H9 (cell line): ENCODE measurements around the gene MITF. TPM values are rescaled to one million over a fixed set of nuclear protein-coding genes. Genes with fewer than 3 reads are reported as not detected.

ENCODE experiments used
- DNase-seq: peaks from one replicate; pipeline ENCODE4 v3.0.0-alpha.2; 2017
- H2AFZ ChIP-seq: one replicate; pipeline ENCODE4 v1.6.1; 2013; ENCODE audit warnings: mild to moderate bottlenecking, low read length, control low read depth, moderate library complexity
- H2AK5ac ChIP-seq: 2 replicates; pipeline ENCODE4 v1.6.1; 2013; ENCODE audit warnings: low read length, control low read depth, mixed read lengths; ENCODE audit not compliant: insufficient read length
- H2BK120ac ChIP-seq: one replicate; pipeline ENCODE4 v1.6.1; 2013; ENCODE audit warnings: low read depth, mild to moderate bottlenecking, low read length, control low read depth, inconsistent platforms; ENCODE audit not compliant: poor library complexity, severe bottlenecking
- H2BK12ac ChIP-seq: 2 replicates; pipeline ENCODE4 v1.6.1; 2013; ENCODE audit warnings: low read length, control low read depth, mixed read lengths, low read depth; ENCODE audit not compliant: insufficient read length
- H2BK15ac ChIP-seq: 2 replicates; pipeline ENCODE4 v1.6.1; 2013; ENCODE audit warnings: low read depth, low read length, control low read depth
- H2BK20ac ChIP-seq: one replicate; pipeline ENCODE4 v1.6.1; 2013; ENCODE audit warnings: low read depth, mild to moderate bottlenecking, low read length, control low read depth, inconsistent platforms; ENCODE audit not compliant: poor library complexity, severe bottlenecking
- H2BK5ac ChIP-seq: 2 replicates; pipeline ENCODE4 v1.6.1; 2013; ENCODE audit warnings: low read length, control low read depth, mixed read lengths; ENCODE audit not compliant: insufficient read length
- H3K14ac ChIP-seq: 2 replicates; pipeline ENCODE4 v1.6.1; 2013; ENCODE audit warnings: low read length, control low read depth; ENCODE audit not compliant: insufficient read depth
- H3K18ac ChIP-seq: 2 replicates; pipeline ENCODE4 v1.6.1; 2013; ENCODE audit warnings: low read depth, mild to moderate bottlenecking, mixed read lengths, low read length, control low read depth; ENCODE audit not compliant: insufficient read length
- H3K23ac ChIP-seq: 2 replicates; pipeline ENCODE4 v1.6.1; 2013; ENCODE audit warnings: low read length, control low read depth, mixed read lengths, low read depth; ENCODE audit not compliant: insufficient read length
- H3K23me2 ChIP-seq: 2 replicates; pipeline ENCODE4 v1.6.1; 2013; ENCODE audit warnings: low read depth, mild to moderate bottlenecking, mixed read lengths, low read length, control low read depth; ENCODE audit not compliant: insufficient read length, poor library complexity, severe bottlenecking
- H3K27ac ChIP-seq: 2 replicates; pipeline ENCODE4 v1.5.1; 2013; ENCODE audit warnings: low read length, control low read depth, mixed read lengths, low read depth; ENCODE audit not compliant: insufficient read length
- H3K27me3 ChIP-seq: 2 replicates; pipeline ENCODE4 v1.6.1; 2013; ENCODE audit warnings: low read length, control low read depth, inconsistent platforms; ENCODE audit not compliant: insufficient read depth
- H3K4ac ChIP-seq: 2 replicates; pipeline ENCODE4 v1.6.1; 2013; ENCODE audit warnings: low read depth, mild to moderate bottlenecking, control low read depth, inconsistent platforms, low read length, moderate library complexity
- H3K4me1 ChIP-seq: 2 replicates; pipeline ENCODE4 v1.6.1; 2013; ENCODE audit warnings: low read length, control low read depth, inconsistent platforms; ENCODE audit not compliant: insufficient read depth
- H3K4me2 ChIP-seq: 2 replicates; pipeline ENCODE4 v1.6.1; 2013; ENCODE audit warnings: low read length, control low read depth, mixed read lengths; ENCODE audit not compliant: insufficient read length, insufficient read depth
- H3K56ac ChIP-seq: 2 replicates; pipeline ENCODE4 v1.6.1; 2013; ENCODE audit warnings: low read depth, mild to moderate bottlenecking, mixed read lengths, low read length, control low read depth; ENCODE audit not compliant: insufficient read length
- H3K79me1 ChIP-seq: 2 replicates; pipeline ENCODE4 v1.6.1; 2013; ENCODE audit warnings: low read depth, mild to moderate bottlenecking, moderate library complexity, low read length, control low read depth, inconsistent platforms; ENCODE audit not compliant: insufficient read depth, poor library complexity, severe bottlenecking
- H3K79me2 ChIP-seq: 2 replicates; pipeline ENCODE4 v1.6.1; 2013; ENCODE audit warnings: low read length, control low read depth, inconsistent platforms; ENCODE audit not compliant: insufficient read depth
- H3K9ac ChIP-seq: 2 replicates; pipeline ENCODE4 v1.6.1; 2013; ENCODE audit warnings: low read length, control low read depth, mixed read lengths; ENCODE audit not compliant: insufficient read length; ENCODE audit errors: extremely low read depth
- H3K9me3 ChIP-seq: one replicate; pipeline ENCODE4 v1.6.1; 2013; ENCODE audit warnings: low read depth, low read length, inconsistent platforms; ENCODE audit not compliant: control insufficient read depth
- H3T11ph ChIP-seq: one replicate; pipeline ENCODE4 v1.6.1; 2013; ENCODE audit warnings: mild to moderate bottlenecking, low read length, control low read depth, inconsistent platforms
- H4K20me1 ChIP-seq: one replicate; pipeline ENCODE4 v1.6.1; 2013; ENCODE audit not compliant: control insufficient read depth, insufficient read length, insufficient read depth
- H4K5ac ChIP-seq: 2 replicates; pipeline ENCODE4 v1.6.1; 2013; ENCODE audit warnings: low read depth, mild to moderate bottlenecking, mixed read lengths, low read length, control low read depth; ENCODE audit not compliant: insufficient read length
- H4K8ac ChIP-seq: replicated peaks from 2 replicates; pipeline ENCODE4 v1.6.1; 2013; ENCODE audit warnings: low read length, control low read depth, mixed read lengths, low read depth; ENCODE audit not compliant: insufficient read length
- H4K91ac ChIP-seq: 2 replicates; pipeline ENCODE4 v1.6.1; 2013; ENCODE audit warnings: low read depth, mild to moderate bottlenecking, moderate library complexity, mixed read lengths, low read length, control low read depth; ENCODE audit not compliant: insufficient read length
- H3K27ac Mint-ChIP-seq, 3 experiments: 2 replicates in 2 of 3; 3 replicates in 1 of 3; pipeline ENCODE4 v1.8.0; 2020 to 2021; ENCODE audit warnings: mixed read lengths in 3 of 3, mild to moderate bottlenecking in 1 of 3, moderate library complexity in 1 of 3
- H3K27me3 Mint-ChIP-seq: 2 replicates; pipeline ENCODE4 v1.8.0; 2021; ENCODE audit warnings: low read depth, mild to moderate bottlenecking, moderate library complexity, mixed read lengths
- H3K36me3 Mint-ChIP-seq, 3 experiments: 2 replicates in 2 of 3; 3 replicates in 1 of 3; pipeline ENCODE4 v1.8.0; 2020 to 2021; ENCODE audit warnings: low read depth in 3 of 3, mixed read lengths in 3 of 3; ENCODE audit not compliant: insufficient read depth in 1 of 3
- H3K4me1 Mint-ChIP-seq, 2 experiments: 2 replicates each; pipeline ENCODE4 v1.8.0; 2020; ENCODE audit warnings: mixed read lengths in 2 of 2
- H3K4me3 Mint-ChIP-seq, 2 experiments: 2 replicates in 1 of 2; 3 replicates in 1 of 2; pipeline ENCODE4 v1.8.0; 2020 to 2021; ENCODE audit warnings: mild to moderate bottlenecking in 2 of 2, mixed read lengths in 2 of 2, moderate library complexity in 1 of 2
- H3K9me3 Mint-ChIP-seq, 2 experiments: 2 replicates in 1 of 2; 3 replicates in 1 of 2; pipeline ENCODE4 v1.8.0; 2020; ENCODE audit warnings: mild to moderate bottlenecking in 2 of 2, mixed read lengths in 2 of 2, moderate library complexity in 1 of 2
- WGBS: extraction: QIAGEN DNeasy Blood & Tissue Kit; methylation state at CpG from one replicate; pipeline ENCODE4 v1.1.7; 2013; ENCODE audit warnings: missing lambda C conversion rate, low lambda C conversion rate, mixed read lengths; ENCODE audit not compliant: insufficient read length; ENCODE audit errors: extremely low coverage; 5-methylcytosine and 5-hydroxymethylcytosine counted together
- total RNA-seq: library from RNA; stranded (reverse); gene quantifications from 2 replicates; pipeline ENCODE4 v1.2.1, GENCODE V29; 2021
- TF ChIP-seq, protein P1 (sequence below): fragments of 200-600 bp; sonication (generic); conservative IDR thresholded peaks from 3 replicates; pipeline ENCODE4 v1.8.0; 2021; ENCODE audit warnings: antibody characterized with exemption, mild to moderate bottlenecking

The MITF gene
- total RNA-seq, 1 experiment from 2014 or later = 0.81 TPM

DNA sequence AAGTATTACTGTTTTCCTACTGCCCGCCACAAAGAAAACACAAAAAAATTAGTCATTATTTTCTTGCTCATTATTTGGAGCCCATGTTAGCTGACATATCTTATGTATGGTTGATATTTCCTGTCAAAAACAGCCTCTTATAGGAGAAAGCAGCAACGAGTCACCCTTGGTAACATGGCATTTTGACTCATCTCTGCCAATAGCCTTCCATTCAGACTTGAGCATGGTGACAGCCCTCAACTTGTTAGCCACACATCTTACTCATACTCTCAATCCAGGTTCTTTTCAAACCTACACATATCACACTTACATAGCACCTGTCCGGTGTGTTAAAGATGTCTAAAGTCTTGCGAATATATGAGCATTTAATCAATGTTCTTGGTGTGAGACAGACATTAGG is 150.8 kb downstream of the MITF start:
- DNase-seq = no peak
- no peaks in the 10 kb centered on the region for H3K23me2 ChIP-seq
- no CpG with 5 or more reads among the region's 4 CpGs for WGBS
- no peak overlapping the region for H2BK5ac ChIP-seq
- Mint-ChIP-seq H3K4me3 (no peak overlapping the region), H3K27me3 (peaks cover 32% of the 10 kb centered on the region), H3K9me3 (no peaks in the 10 kb centered on the region), H3K27ac (no peak overlapping the region), H3K36me3 (no peaks in the 10 kb centered on the region), H3K4me1 (peaks cover 26 to 36% of the 10 kb centered on the region in 2 experiments)
- no peak overlapping the region for H2BK15ac ChIP-seq
- no peak overlapping the region for H3T11ph ChIP-seq
- H3K4me2 ChIP-seq = no peak overlapping the region
- H4K5ac ChIP-seq = no peak overlapping the region
- no peak overlapping the region for H3K23ac ChIP-seq
- no peaks in the 10 kb centered on the region for H3K79me2 ChIP-seq
- H3K14ac ChIP-seq = no peak overlapping the region
- no peak overlapping the region for H2AFZ ChIP-seq
- no peaks in the 10 kb centered on the region for H4K20me1 ChIP-seq
- TF ChIP-seq, protein P1, sequence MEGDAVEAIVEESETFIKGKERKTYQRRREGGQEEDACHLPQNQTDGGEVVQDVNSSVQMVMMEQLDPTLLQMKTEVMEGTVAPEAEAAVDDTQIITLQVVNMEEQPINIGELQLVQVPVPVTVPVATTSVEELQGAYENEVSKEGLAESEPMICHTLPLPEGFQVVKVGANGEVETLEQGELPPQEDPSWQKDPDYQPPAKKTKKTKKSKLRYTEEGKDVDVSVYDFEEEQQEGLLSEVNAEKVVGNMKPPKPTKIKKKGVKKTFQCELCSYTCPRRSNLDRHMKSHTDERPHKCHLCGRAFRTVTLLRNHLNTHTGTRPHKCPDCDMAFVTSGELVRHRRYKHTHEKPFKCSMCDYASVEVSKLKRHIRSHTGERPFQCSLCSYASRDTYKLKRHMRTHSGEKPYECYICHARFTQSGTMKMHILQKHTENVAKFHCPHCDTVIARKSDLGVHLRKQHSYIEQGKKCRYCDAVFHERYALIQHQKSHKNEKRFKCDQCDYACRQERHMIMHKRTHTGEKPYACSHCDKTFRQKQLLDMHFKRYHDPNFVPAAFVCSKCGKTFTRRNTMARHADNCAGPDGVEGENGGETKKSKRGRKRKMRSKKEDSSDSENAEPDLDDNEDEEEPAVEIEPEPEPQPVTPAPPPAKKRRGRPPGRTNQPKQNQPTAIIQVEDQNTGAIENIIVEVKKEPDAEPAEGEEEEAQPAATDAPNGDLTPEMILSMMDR = no peak
- no peaks in the 10 kb centered on the region; the same call in 1 of the 2 replicates for H3K27me3 ChIP-seq
- H3K18ac ChIP-seq = no peak overlapping the region
- no peak overlapping the region for H3K9ac ChIP-seq
- peaks cover 6% of the 10 kb centered on the region for H3K4me1 ChIP-seq
- H4K8ac ChIP-seq = no peak overlapping the region
- H4K91ac ChIP-seq = no peak overlapping the region
- no peak overlapping the region for H3K27ac ChIP-seq
- H3K79me1 ChIP-seq = no peaks in the 10 kb centered on the region
- no peak overlapping the region for H2AK5ac ChIP-seq
- no peaks in the 10 kb centered on the region for H3K9me3 ChIP-seq
- no peak overlapping the region for H2BK120ac ChIP-seq
- no peak overlapping the region for H3K56ac ChIP-seq
- no peak overlapping the region for H2BK12ac ChIP-seq
- H2BK20ac ChIP-seq = no peak overlapping the region
- no peak overlapping the region for H3K4ac ChIP-seq
